Neuronal stem cell (in vitro differentiated cells): ENCODE measurements around the gene CEP57L1.
"Not testable (repeated sequence)": the region's sequence is repeated elsewhere in the genome, so short reads cannot be mapped to it uniquely, and the experiment has no call there.

Source experiments
- DNase-seq: peaks from one replicate; pipeline ENCODE4 v3.0.0-alpha.2; 2013; ENCODE audit warnings: low spot score
- H2AFZ ChIP-seq: one replicate; pipeline ENCODE4 v1.6.1; 2013; ENCODE audit warnings: mild to moderate bottlenecking, low read length, inconsistent platforms
- H2AK5ac ChIP-seq: 2 replicates; pipeline ENCODE4 v1.6.1; 2013; ENCODE audit warnings: low read depth, mild to moderate bottlenecking, inconsistent platforms, low read length, moderate library complexity, mixed read lengths
- H2BK120ac ChIP-seq: 2 replicates; pipeline ENCODE4 v1.6.1; 2013; ENCODE audit warnings: low read depth, mild to moderate bottlenecking, inconsistent platforms, low read length, moderate library complexity, mixed read lengths
- H2BK12ac ChIP-seq: one replicate; pipeline ENCODE4 v1.6.1; 2013; ENCODE audit warnings: low read length, inconsistent platforms
- H2BK15ac ChIP-seq: 2 replicates; pipeline ENCODE4 v1.6.1; 2013; ENCODE audit warnings: mild to moderate bottlenecking, low read length, inconsistent platforms, mixed read lengths
- H2BK5ac ChIP-seq: one replicate; pipeline ENCODE4 v1.6.1; 2013; ENCODE audit warnings: inconsistent platforms, mild to moderate bottlenecking, low read length, moderate library complexity
- H3K14ac ChIP-seq: one replicate; pipeline ENCODE4 v1.6.1; 2013; ENCODE audit warnings: low read length, inconsistent platforms
- H3K18ac ChIP-seq: 2 replicates; pipeline ENCODE4 v1.6.1; 2013; ENCODE audit warnings: low read length, inconsistent platforms
- H3K23ac ChIP-seq: 2 replicates; pipeline ENCODE4 v1.6.1; 2013; ENCODE audit warnings: low read depth, mild to moderate bottlenecking, mixed read lengths, low read length, inconsistent platforms; ENCODE audit not compliant: poor library complexity
- H3K27ac ChIP-seq: replicated peaks from 3 replicates; pipeline ENCODE4 v1.5.1; 2013; ENCODE audit warnings: low read length, inconsistent platforms
- H3K27me3 ChIP-seq, 3 experiments: 2 replicates each; pipeline ENCODE4 v1.6.1; 2013; ENCODE audit warnings: low read length in 3 of 3, mild to moderate bottlenecking in 2 of 3, inconsistent platforms in 1 of 3, low read depth in 1 of 3, mixed read lengths in 1 of 3, moderate library complexity in 1 of 3; ENCODE audit not compliant: control insufficient read depth in 3 of 3, insufficient read depth in 3 of 3
- H3K36me3 ChIP-seq, 2 donors: replicated peaks in 1 of 2; 2 replicates each; pipeline ENCODE4 v1.6.1; 2013; ENCODE audit warnings: low read length in 2 of 2; ENCODE audit not compliant: control insufficient read depth in 2 of 2, insufficient read depth in 2 of 2
- H3K4ac ChIP-seq: 2 replicates; pipeline ENCODE4 v1.6.1; 2013; ENCODE audit warnings: inconsistent platforms, mild to moderate bottlenecking, low read length, moderate library complexity
- H3K4me1 ChIP-seq, 2 donors: 1 replicate in 1 of 2; 2 replicates in 1 of 2; pipeline ENCODE4 v1.6.1; 2013; ENCODE audit warnings: low read length in 2 of 2, low read depth in 1 of 2; ENCODE audit not compliant: control insufficient read depth in 2 of 2, insufficient read depth in 1 of 2
- H3K4me2 ChIP-seq: one replicate; pipeline ENCODE4 v1.6.1; 2013; ENCODE audit warnings: mild to moderate bottlenecking, low read length, inconsistent platforms; ENCODE audit not compliant: insufficient read depth, poor library complexity, severe bottlenecking
- H3K4me3 ChIP-seq, 2 donors: 2 replicates each; pipeline ENCODE4 v1.5.1; 2013; ENCODE audit warnings: low read length in 2 of 2, mild to moderate bottlenecking in 2 of 2, inconsistent platforms in 1 of 2, moderate library complexity in 1 of 2
- H3K79me1 ChIP-seq: one replicate; pipeline ENCODE4 v1.6.1; 2013; ENCODE audit warnings: low read depth, mild to moderate bottlenecking, inconsistent platforms, low read length, moderate library complexity
- H3K9ac ChIP-seq: one replicate; pipeline ENCODE4 v1.6.1; 2013; ENCODE audit warnings: mild to moderate bottlenecking, low read depth, low read length, inconsistent platforms; ENCODE audit not compliant: poor library complexity
- H3K9me3 ChIP-seq, 2 donors: replicated peaks in 1 of 2; 2 replicates each; pipeline versions ENCODE3 to v1.6.1; 2013; ENCODE audit warnings: low read length in 2 of 2, mild to moderate bottlenecking in 2 of 2, inconsistent platforms in 1 of 2, low read depth in 1 of 2, mixed read lengths in 1 of 2, moderate library complexity in 1 of 2; ENCODE audit not compliant: control insufficient read depth in 2 of 2, insufficient read depth in 1 of 2
- H4K8ac ChIP-seq: one replicate; pipeline ENCODE4 v1.6.1; 2013; ENCODE audit warnings: low read depth, mild to moderate bottlenecking, inconsistent platforms, low read length, moderate library complexity
- H4K91ac ChIP-seq: one replicate; pipeline ENCODE4 v1.6.1; 2013; ENCODE audit warnings: low read length, low read depth, mild to moderate bottlenecking, inconsistent platforms; ENCODE audit not compliant: poor library complexity
- WGBS, 2 donors: extraction: QIAGEN DNeasy Blood & Tissue Kit; methylation state at CpG; one replicate each; pipeline ENCODE4 v1.1.7; 2013; ENCODE audit warnings: missing lambda C conversion rate in 2 of 2, mixed read lengths in 1 of 2; ENCODE audit not compliant: insufficient read length in 2 of 2, insufficient replicate concordance in 1 of 2; ENCODE audit errors: extremely low coverage in 2 of 2; 5-methylcytosine and 5-hydroxymethylcytosine counted together

The CEP57L1 gene

GRCh38 chr6:109084146-109084545 is 11.2 kb upstream of the CEP57L1 start:
- not testable (repeated sequence) for H3K4me3 ChIP-seq, H2AK5ac ChIP-seq, H3K9me3 ChIP-seq, H3K4ac ChIP-seq, H3K27me3 ChIP-seq, H3K4me2 ChIP-seq, H3K14ac ChIP-seq, H3K27ac ChIP-seq, H4K8ac ChIP-seq, H2BK15ac ChIP-seq, H2BK12ac ChIP-seq, DNase-seq, H3K36me3 ChIP-seq, H2AFZ ChIP-seq, H3K79me1 ChIP-seq, H4K91ac ChIP-seq, H3K18ac ChIP-seq, H3K9ac ChIP-seq, H2BK120ac ChIP-seq, H3K23ac ChIP-seq, H3K4me1 ChIP-seq, H2BK5ac ChIP-seq
- WGBS, 2 donors = no CpG with 5 or more reads among the region's 8 CpGs

GRCh38 chr6:109087661-109088264 is 7.5 kb upstream of the CEP57L1 start:
- H3K27ac ChIP-seq = no peak overlapping the region
- no peak overlapping the region for H2AK5ac ChIP-seq
- WGBS, 2 donors = no CpG with 5 or more reads among the region's 5 CpGs
- H2BK15ac ChIP-seq = no peak overlapping the region
- H4K8ac ChIP-seq = no peak overlapping the region
- H2BK5ac ChIP-seq = no peak overlapping the region
- no peak overlapping the region for H3K9ac ChIP-seq
- H3K14ac ChIP-seq = no peak overlapping the region
- no peaks in the 10 kb centered on the region for H3K27me3 ChIP-seq
- H3K18ac ChIP-seq = no peak overlapping the region
- H2AFZ ChIP-seq = no peak overlapping the region
- H3K4ac ChIP-seq = no peak overlapping the region
- no peak overlapping the region for H2BK12ac ChIP-seq
- peaks cover 3% of the 10 kb centered on the region for H3K79me1 ChIP-seq
- H3K9me3 ChIP-seq = no peaks in the 10 kb centered on the region
- H3K23ac ChIP-seq = no peak overlapping the region
- peaks cover 0 to 2% of the 10 kb centered on the region in 2 donors for H3K36me3 ChIP-seq
- no peak overlapping the region for H4K91ac ChIP-seq
- DNase-seq = no peak
- H2BK120ac ChIP-seq = no peak overlapping the region
- H3K4me1 ChIP-seq = no peaks in the 10 kb centered on the region
- H3K4me3 ChIP-seq = no peak overlapping the region
- H3K4me2 ChIP-seq = no peak overlapping the region

DNA sequence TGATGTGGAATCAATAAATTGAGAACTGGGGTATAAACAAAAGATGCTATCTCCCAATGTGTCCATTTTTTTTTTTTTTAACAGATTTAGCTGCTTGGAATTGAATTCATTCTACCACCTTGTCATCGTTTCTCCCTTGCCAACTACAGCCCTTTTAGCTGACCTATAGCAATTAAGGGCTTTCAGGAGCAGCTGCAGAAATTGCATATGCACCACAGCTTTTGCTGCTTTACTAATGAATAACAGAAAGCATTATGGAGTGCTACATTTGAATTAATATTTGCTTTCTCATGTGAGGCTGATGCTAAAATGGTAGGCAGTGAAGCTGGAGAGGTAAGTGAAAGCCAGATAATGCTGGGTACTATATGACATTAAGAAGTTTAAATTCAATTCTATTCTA is 6.3 kb upstream of the CEP57L1 start:
- H3K4ac ChIP-seq = no peak overlapping the region
- H2BK12ac ChIP-seq = no peak overlapping the region
- no peak overlapping the region for H3K14ac ChIP-seq
- H4K91ac ChIP-seq = no peak overlapping the region
- H2BK120ac ChIP-seq = no peak overlapping the region
- no peaks in the 10 kb centered on the region for H3K9me3 ChIP-seq
- H3K18ac ChIP-seq = no peak overlapping the region
- peaks cover 3% of the 10 kb centered on the region for H3K79me1 ChIP-seq
- H3K23ac ChIP-seq = no peak overlapping the region
- H4K8ac ChIP-seq = no peak overlapping the region
- no peak overlapping the region for H3K4me2 ChIP-seq
- H3K27me3 ChIP-seq = no peaks in the 10 kb centered on the region
- no CpG with 5 or more reads among the region's 1 CpG for WGBS, 2 donors
- no peak overlapping the region for H2BK5ac ChIP-seq
- DNase-seq = no peak
- H3K27ac ChIP-seq = no peak overlapping the region
- no peak overlapping the region for H3K9ac ChIP-seq
- H3K4me3 ChIP-seq = no peak overlapping the region
- peaks cover 0 to 2% of the 10 kb centered on the region in 2 donors for H3K36me3 ChIP-seq
- no peak overlapping the region for H2AK5ac ChIP-seq
- H2BK15ac ChIP-seq = no peak overlapping the region
- no peaks in the 10 kb centered on the region for H3K4me1 ChIP-seq
- no peak overlapping the region for H2AFZ ChIP-seq

DNA sequence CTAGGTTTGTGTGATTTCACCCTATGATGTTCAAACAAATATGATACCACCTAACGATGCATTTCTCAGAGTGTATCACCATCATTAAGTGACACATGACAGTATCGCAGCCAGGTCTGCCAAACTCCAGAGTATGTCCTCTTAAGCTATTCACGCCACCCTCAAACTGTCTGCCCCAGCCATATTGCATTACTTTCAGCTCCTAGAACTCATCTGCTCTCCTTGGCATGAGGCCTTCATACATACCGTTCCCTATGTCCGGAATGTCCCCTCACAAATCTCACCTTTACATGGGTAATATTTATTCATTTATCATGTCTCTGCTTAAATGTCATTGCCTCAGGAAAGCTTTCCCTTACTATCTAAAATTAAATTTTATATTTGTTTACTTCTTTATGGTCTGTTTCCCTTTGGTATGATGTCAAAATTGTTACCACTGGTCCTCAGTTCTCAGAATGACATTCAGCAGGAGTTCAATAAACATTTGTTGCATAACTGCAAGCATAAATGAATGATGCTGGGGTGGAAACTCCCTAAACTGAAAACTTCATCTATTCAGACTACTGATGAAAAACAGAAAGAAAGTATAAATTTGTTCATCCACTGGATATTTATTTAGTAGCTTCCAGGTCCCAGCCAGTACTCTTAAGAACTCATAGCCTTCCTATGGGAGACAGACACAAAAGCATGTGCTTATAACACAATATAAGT is 3.8 kb upstream of the CEP57L1 start:
- no peak overlapping the region for H4K8ac ChIP-seq
- H2AFZ ChIP-seq = no peak overlapping the region
- H3K36me3 ChIP-seq = no peaks in the 10 kb centered on the region
- H3K4me3 ChIP-seq = no peak overlapping the region
- H3K18ac ChIP-seq = no peak overlapping the region
- no peak overlapping the region for H4K91ac ChIP-seq
- no peak overlapping the region for H3K4ac ChIP-seq
- H3K23ac ChIP-seq = no peak overlapping the region
- H3K14ac ChIP-seq = no peak overlapping the region
- H2BK5ac ChIP-seq = no peak overlapping the region
- no peak overlapping the region for H3K4me2 ChIP-seq
- H3K27me3 ChIP-seq = no peaks in the 10 kb centered on the region
- peaks cover 3% of the 10 kb centered on the region for H3K79me1 ChIP-seq
- H3K9ac ChIP-seq = no peak overlapping the region
- H3K27ac ChIP-seq = no peak overlapping the region
- H3K9me3 ChIP-seq = no peaks in the 10 kb centered on the region
- H2AK5ac ChIP-seq = no peak overlapping the region
- DNase-seq = no peak
- peaks cover 0 to 2% of the 10 kb centered on the region in 2 donors for H3K4me1 ChIP-seq
- H2BK12ac ChIP-seq = no peak overlapping the region
- H2BK15ac ChIP-seq = no peak overlapping the region
- no peak overlapping the region for H2BK120ac ChIP-seq
- WGBS, 2 donors = no CpG with 5 or more reads among the region's 5 CpGs
